ES-I3 (cell line): Measurements from ENCODE around the gene CLIP3.

Experiments
- H3K36me3 ChIP-seq: 2 replicates; pipeline ENCODE4 v1.6.1; 2013; ENCODE audit warnings: mild to moderate bottlenecking, low read length, control low read depth, moderate library complexity; ENCODE audit not compliant: insufficient read depth
- H3K4me1 ChIP-seq: 2 replicates; pipeline ENCODE4 v1.6.1; 2013; ENCODE audit warnings: mild to moderate bottlenecking, control low read depth, low read length; ENCODE audit not compliant: insufficient read depth
- H3K9ac ChIP-seq: 2 replicates; pipeline ENCODE4 v1.6.1; 2013; ENCODE audit warnings: low read depth, mild to moderate bottlenecking, low read length, moderate library complexity
- H3K9me3 ChIP-seq: 2 replicates; pipeline ENCODE4 v1.6.1; 2013; ENCODE audit warnings: mild to moderate bottlenecking, low read length, moderate library complexity; ENCODE audit not compliant: control insufficient read depth, insufficient read depth

The CLIP3 gene

DNA sequence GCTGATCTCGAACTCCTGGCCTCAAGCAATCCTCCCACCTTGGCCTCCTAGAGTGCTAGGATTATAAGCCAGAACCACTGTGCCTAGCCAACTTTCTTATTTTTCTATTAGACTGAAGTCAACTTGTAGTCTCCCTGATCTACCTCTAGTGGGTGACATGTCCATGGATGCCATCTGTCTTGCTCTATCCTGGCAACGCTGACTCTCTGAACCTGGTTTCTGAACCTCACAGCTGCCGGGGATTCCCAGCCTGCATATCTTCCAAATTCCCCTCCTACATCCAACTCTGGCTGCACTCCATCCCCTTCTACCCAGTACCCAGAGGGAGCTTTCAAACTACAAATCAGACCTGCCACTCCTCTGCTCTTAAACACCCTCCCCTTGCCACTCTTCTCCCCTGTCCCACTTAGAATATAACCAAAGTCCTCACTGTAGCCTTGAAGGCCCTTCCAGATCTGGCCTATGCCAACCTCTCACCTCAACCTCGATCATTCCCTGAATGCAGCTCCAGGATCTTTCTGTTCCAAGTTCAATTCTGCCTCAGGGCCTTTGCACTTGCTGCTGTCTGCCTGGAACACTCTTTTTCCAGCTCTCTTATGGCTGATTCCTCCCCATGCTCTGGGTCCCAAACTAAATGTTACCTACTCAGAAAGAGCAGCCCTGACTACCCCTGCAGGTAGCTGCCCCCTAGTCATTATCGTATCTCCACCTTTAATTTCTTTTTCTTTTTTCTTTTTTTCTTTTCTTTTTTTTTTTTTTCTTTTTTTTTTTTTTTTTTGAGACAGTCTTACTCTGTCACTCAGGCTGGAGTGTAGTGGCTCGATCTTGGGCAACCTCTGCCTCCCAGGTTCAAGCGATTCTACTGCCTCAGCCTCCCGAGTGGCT lies 2.2 kb downstream of the CLIP3 start:
- H3K9me3 ChIP-seq, result no peaks in the 10 kb centered on the region
- H3K4me1 ChIP-seq, result no peaks in the 10 kb centered on the region
- H3K36me3 ChIP-seq, result no peaks in the 10 kb centered on the region
- no peak overlapping the region for H3K9ac ChIP-seq

DNA sequence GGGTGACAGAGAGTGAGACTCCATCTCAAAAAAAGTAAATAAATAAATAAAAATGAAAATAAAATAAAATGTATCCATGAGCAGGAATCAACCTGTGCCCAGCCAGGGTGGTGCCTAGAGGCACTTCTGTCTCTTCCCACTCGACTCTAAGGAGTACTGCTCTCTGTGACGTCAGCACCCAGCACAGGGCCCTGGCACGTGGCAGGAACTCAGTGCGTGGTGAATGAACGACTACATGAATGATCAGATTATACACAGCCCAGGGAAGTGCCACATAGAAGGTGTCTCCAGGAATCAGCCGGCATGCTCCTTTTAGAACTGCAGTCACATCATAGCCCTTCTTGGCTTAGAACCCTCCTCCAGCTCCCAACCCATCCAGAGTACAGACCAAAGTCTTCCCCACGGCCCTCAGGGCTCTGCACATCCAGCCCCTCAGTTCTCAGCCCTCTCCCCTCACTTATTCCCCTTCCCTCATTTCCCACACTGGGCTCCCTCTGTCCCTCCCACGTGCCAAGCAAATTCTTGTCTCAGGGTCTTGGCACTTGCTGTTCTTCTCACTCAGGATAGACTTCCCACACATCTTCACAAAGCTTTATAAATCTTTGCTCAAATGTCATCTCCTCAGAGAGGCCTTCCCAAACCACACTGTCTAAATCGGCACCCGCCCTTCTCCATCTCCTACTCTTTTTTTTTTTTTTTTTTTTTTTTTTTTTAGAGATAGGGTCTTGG lies 4.2 kb downstream of the CLIP3 start:
- H3K36me3 ChIP-seq, result no peaks in the 10 kb centered on the region
- H3K4me1 ChIP-seq, result no peaks in the 10 kb centered on the region
- H3K9ac ChIP-seq, result no peak overlapping the region
- H3K9me3 ChIP-seq, result no peaks in the 10 kb centered on the region

DNA sequence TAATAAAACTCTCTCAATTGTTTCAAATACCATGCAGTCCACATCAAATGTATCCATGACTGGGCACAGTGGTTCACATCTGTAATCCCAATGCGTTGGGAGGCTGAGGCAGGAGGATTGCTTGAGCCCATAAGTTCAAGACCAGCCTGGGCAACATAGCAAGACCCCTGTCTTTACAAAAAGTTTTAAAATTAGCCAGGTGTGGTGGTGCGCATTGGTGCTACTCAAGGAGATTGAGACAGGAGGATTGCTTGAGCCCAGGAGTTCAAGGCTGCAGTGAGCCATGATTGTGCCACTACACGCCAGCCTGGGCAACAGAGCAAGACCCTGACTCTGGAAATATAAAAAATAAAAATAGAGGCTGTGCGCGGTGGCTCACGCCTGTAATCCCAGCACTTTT lies 5.0 kb downstream of the CLIP3 start:
- no peak overlapping the region for H3K9ac ChIP-seq
- no peaks in the 10 kb centered on the region for H3K9me3 ChIP-seq
- H3K4me1 ChIP-seq, result no peaks in the 10 kb centered on the region
- no peaks in the 10 kb centered on the region for H3K36me3 ChIP-seq

DNA sequence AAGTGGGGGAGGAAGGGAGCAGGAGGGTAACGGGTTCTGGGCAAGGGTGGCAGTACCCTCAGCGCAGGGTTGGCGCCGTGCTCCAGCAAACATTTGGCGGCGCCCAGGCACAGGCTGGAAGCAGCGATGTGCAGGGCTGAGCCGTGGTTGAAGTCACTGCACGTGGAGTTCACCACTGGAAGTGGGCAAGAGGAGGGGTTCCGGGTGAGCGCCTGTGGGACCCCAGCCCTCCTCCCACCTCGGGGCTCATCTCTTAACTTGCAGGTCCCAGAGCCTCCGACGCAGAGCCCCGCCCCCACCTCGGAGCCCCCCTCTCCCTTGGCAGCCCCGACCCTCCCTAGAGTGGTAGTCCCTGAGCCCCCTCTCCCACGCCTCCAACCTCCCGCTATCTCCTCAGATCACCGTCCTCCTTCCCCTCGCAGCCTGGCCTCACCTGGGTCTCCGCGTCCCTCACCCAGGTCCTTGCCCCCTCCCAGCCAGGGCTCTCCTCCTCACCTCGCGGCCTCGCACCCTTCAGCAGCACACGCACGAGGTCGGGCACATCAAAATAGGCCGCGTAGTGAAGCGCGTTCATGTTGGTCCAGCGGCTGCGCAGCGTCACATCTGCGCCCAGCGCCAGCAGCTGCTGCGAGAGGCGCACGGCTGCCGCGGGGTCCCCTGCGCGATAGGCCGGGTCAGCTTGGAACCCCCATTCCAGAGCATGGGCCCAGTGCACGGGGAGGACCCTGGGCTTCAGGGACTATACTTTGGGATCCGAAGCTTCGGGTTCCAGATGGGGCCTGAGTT lies 6.4 kb downstream of the CLIP3 start:
- Histone ChIP-seq H3K9ac (no peak overlapping the region), H3K9me3 (no peaks in the 10 kb centered on the region), H3K36me3 (no peaks in the 10 kb centered on the region), H3K4me1 (no peaks in the 10 kb centered on the region)

GRCh38 chr19:36025541-36025940 lies 7.1 kb downstream of the CLIP3 start:
- Histone ChIP-seq H3K36me3 (no peaks in the 10 kb centered on the region), H3K9me3 (no peaks in the 10 kb centered on the region), H3K4me1 (no peaks in the 10 kb centered on the region), H3K9ac (no peak overlapping the region)

GRCh38 chr19:36023432-36023831 lies 9.2 kb downstream of the CLIP3 start:
- Histone ChIP-seq H3K4me1 (no peaks in the 10 kb centered on the region), H3K9ac (no peak overlapping the region), H3K36me3 (no peaks in the 10 kb centered on the region), H3K9me3 (no peaks in the 10 kb centered on the region)

- no peaks in the 10 kb centered on the region for H3K36me3 ChIP-seq
- no peaks in the 10 kb centered on the region for H3K9me3 ChIP-seq
- no peak overlapping the region for H3K9ac ChIP-seq
- no peaks in the 10 kb centered on the region for H3K4me1 ChIP-seq
Observed at GRCh38 chr19:36019061-36019670, 13.5 kb downstream of the CLIP3 start.

DNA sequence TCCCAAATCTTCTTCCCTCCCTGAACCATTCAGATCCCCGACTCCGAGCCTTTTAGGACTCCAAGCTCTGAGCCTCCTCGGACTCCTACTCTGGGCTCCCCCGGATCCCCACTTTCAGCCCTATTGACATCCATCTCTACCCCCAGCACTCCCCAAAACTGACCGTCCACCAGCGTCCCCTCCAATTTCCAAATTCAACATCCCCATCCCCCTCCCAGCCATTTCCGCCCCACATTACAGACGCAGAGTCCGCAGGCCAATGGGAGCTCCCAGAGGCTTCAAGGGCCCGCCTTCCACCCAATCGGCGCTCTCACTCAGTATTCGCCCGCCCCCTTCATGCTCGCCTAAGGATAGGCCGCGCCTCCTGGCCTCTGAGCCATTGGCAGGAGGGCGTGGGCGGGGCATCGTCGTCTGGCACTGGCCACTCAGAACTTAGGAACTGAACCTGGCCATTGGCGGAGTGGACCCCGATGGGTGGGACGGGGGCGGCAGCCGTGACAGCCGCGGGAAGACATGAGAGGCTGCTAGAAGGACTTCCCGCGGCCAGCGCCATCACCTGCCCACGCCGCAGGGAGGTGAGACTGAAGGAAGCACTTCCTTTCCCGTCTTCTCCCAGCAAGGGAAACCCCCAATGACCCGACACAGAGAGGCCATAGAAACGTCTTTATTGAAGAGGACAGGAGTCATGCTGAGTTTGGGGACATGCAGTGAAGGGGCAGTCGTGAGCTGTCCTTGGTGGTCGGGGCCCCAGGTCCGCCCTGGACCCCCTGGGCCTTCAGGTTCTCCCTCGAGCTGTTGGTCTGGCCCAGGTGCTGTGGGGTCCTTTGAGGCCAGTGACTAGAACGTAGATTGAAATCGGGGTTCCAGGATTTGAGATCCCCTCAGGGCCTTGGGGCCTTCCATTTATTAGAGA lies 18.4 kb downstream of the CLIP3 start, which contains the start of gene ALKBH6:
Gene ALKBH6 (minus strand): TSS at position 202 of the 913 bp plus-strand sequence. CDS start 816 bp downstream, outside the sequence.
- Histone ChIP-seq H3K9me3 (no peaks in the 10 kb centered on the region), H3K9ac (peak within 1 kb of the TSS; percentile 88), H3K4me1 (no peaks in the 10 kb centered on the region), H3K36me3 (no peaks in the 10 kb centered on the region)

- H3K36me3 ChIP-seq, result no peaks in the 10 kb centered on the region
- H3K9me3 ChIP-seq, result no peaks in the 10 kb centered on the region
- no peaks in the 10 kb centered on the region for H3K4me1 ChIP-seq
- H3K9ac ChIP-seq, result peak overlapping the region; percentile 88
Observed at GRCh38 chr19:36013280-36014011, 19.2 kb downstream of the CLIP3 start.

DNA sequence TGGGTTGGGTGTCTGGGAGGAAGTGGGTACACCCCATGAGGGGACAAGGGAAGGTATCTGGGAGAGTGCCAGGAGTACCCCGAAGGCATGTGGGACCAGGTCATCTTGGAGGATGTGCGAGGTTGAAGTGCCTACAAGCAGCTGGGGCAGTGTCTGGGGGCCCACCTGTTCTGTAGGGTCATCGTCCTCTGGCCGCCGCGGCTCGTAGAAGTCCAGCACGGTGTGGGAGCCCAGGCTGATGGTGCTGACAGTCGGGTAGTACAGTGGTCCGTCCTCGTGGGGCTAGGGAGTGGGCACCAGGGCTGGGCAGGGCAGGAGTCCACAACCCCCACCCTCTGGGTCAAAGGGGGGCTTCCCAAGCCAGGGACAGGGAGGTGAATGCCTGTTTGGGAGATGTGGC lies 22.3 kb downstream of the CLIP3 start:
- no peaks in the 10 kb centered on the region; the same call in 1 of the 2 replicates for H3K4me1 ChIP-seq
- no peaks in the 10 kb centered on the region for H3K9me3 ChIP-seq
- no peaks in the 10 kb centered on the region for H3K36me3 ChIP-seq
- H3K9ac ChIP-seq, result no peak overlapping the region

- no peaks in the 10 kb centered on the region for H3K9me3 ChIP-seq
- no peaks in the 10 kb centered on the region for H3K36me3 ChIP-seq
- peak overlapping the region; percentile 71; the same call in 1 of the 2 replicates for H3K9ac ChIP-seq
- no peaks in the 10 kb centered on the region; the same call in 1 of the 2 replicates for H3K4me1 ChIP-seq
Observed at GRCh38 chr19:36009633-36010379, 22.9 kb downstream of the CLIP3 start.

DNA sequence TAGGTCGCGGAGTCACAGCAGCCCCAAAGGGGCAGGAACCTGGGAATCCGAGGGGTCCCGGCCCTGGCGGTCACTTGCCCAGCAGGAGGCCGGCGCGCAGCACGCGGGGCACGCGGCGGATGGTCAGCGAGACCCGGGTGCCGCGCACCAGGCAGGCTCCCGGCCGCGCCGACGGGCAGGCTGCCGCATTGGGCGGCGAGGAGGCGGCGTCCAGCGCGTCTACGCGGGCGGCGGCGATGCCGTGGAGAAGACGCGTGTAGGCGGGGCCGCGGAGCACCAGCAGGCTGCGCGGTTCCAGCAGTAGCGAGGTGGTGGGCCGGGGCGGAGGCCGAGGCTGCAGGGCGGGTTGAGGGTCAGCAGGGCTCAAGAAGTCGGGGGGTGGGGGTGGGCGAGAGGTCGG lies 23.5 kb downstream of the CLIP3 start:
- Histone ChIP-seq H3K36me3 (no peaks in the 10 kb centered on the region), H3K9me3 (no peaks in the 10 kb centered on the region), H3K9ac (peak overlapping the region; percentile 71; the same call in 1 of the 2 replicates)

More for the DNA sequence above, 23.5 kb downstream of the CLIP3 start:
- H3K4me1 ChIP-seq, result no peaks in the 10 kb centered on the region; the same call in 1 of the 2 replicates
